GM18507 (cell line): ENCODE data around the gene GTF2IRD2.
"Not testable (repeated sequence)": the region's sequence is repeated elsewhere in the genome, so short reads cannot be mapped to it uniquely, and the experiment has no call there.

Source experiments
- DNase-seq: peaks from one replicate; pipeline ENCODE4 v3.0.0; 2011; ENCODE audit warnings: low read depth; ENCODE audit not compliant: insufficient read length; ENCODE audit errors: extremely low spot score
- FAIRE-seq: peaks from 2 replicates; lab custom pipeline; 2011; peaks lifted over from hg19 to GRCh38; lab: Jason Lieb, UNC

GTF2IRD2 gene

DNA sequence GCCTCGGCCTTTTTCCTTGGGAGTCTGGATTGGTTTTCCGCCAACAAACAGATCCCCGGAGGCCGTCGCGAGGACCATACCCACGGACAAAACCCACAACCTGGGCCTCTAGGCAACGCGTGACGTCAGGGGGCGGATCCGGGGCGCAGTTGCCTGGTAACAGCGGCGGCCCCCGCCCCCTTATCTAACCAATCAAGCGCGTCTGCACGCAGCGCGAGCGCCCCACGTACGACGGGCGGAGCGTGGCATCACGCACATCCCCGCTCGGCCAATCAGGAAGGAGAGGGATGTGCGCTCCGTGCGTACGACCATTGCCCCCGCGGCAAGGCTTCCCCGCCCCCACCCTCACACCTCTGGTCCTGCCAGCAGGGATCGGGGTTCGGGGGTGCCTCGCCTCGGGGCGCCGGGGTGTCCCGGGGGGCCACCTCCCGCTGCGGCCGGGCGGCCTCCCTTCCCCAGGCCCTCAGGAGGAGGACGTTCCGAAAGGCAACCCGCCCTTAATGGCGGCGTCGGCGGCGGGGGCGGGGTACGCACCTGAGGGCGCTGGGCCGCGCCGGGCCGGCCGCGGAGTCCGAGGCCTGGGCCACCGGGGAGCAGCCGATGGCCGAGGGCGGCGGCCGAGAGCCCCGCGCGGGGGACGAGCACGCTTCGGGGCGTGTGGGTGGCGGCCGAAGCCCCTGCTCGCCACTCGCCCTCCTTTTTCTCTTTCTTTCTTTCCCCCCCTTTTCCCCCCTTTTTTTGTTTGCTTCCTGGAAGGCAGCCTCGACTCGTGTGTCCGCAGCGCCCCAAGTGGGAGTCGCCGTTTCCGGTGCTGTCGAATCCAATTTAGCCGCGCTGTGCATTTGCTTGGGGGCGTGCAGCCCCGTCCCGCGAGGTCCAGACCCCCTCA lies at the start of gene GTF2IRD2:
Gene GTF2IRD2 (minus strand): TSS at position 773 of the 889 bp plus-strand sequence. CDS start 15,227 bp downstream, outside the sequence.
- not testable (repeated sequence) for FAIRE-seq, DNase-seq

GRCh38 chr7:74890158-74891123 lies 39.0 kb upstream of the GTF2IRD2 start:
- not testable (repeated sequence) for FAIRE-seq

DNA sequence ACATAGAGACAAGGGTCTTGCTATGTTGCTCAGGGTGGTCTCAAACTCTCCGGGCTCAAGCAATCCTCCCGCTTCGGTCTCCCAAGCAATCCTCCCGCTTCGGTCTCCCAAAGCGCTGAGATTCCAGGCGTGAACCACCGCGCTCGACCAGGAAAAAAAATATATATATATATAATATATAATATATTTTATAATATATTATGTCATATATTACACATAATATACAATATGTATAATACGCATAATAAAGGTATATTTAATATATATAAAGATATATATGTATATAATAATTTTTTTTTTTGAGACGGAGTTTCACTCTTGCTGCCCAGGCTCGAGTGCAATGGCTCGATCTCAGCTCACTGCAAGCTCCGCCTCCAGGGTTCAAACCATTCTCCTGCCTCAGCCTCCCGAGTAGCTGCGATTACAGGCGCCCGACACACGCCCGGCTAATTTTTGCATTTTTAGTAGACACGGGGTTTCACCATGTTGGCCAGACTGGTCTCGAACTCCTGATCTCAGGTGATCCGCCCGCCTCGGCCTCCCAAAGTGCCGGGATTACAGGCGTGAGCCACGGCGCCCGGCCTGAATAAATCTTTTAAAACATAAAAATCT lies 38.2 kb upstream of the GTF2IRD2 start:
- DNase-seq, FAIRE-seq: not testable (repeated sequence)

More at GRCh38 chr7:74890158-74891123, 39.0 kb upstream of the GTF2IRD2 start:
- DNase-seq: not testable (repeated sequence)

- FAIRE-seq: not testable (repeated sequence)
Measured at GRCh38 chr7:74885295-74885694, 33.9 kb upstream of the GTF2IRD2 start.

DNA sequence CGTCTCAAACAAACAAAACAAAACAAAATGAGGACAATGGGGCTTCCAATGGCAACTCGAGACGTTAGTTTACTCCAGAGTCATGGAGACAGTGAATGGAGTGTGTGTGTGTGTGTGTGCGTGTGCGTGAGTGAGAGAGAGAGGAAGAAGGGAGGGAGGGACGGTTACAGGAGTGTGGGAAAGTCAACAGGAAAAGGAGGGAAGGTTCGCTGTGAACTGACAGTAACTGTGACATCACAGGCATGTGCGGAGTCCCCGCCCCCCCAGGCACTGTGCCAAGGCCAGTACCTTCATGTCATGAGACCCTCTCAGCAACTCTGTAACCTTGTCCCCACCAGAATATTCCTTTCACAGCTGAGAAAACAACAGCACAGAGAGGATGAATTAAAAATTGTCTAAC lies 30.7 kb upstream of the GTF2IRD2 start:
- not testable (repeated sequence) for DNase-seq, FAIRE-seq

More at GRCh38 chr7:74885295-74885694, 33.9 kb upstream of the GTF2IRD2 start:
- not testable (repeated sequence) for DNase-seq

DNA sequence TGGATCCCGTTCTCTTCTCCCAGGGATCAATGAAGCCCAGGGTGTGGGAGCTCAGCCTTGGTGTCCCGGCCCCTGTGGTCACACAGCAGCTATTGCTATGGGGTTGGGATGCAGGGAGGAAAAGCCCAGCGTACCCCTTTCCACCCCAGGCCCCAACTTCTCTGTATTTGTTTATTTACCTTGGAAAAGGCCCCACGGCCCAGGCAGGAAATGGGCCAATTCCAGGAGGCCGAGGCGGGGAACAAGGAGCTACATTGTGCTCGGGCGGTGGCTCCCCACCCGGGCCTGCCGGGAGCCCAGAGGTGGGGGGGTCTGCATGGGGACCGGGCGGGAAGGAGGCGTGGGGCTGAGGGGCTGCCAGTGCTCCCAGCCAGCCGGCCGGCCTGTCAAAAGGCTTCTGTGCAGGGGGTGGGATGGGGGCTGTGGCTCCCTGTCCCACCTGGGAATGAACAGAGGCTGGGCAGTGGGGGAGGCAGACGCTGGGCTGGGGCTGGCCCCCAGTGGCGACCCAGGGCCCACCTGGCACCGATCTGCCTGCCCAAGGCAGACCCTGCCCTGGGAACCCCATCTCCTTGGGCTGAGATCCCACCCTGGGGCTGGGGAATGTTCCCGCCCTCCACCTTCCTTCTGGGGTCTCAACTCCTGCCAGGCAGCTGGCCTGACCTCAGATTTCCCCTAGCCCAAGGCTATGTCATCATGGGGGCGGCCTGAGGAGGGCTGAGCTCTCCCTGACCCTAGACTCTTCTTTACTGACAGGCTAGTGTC lies 23.5 kb upstream of the GTF2IRD2 start:
- not testable (repeated sequence) for FAIRE-seq, DNase-seq

DNA sequence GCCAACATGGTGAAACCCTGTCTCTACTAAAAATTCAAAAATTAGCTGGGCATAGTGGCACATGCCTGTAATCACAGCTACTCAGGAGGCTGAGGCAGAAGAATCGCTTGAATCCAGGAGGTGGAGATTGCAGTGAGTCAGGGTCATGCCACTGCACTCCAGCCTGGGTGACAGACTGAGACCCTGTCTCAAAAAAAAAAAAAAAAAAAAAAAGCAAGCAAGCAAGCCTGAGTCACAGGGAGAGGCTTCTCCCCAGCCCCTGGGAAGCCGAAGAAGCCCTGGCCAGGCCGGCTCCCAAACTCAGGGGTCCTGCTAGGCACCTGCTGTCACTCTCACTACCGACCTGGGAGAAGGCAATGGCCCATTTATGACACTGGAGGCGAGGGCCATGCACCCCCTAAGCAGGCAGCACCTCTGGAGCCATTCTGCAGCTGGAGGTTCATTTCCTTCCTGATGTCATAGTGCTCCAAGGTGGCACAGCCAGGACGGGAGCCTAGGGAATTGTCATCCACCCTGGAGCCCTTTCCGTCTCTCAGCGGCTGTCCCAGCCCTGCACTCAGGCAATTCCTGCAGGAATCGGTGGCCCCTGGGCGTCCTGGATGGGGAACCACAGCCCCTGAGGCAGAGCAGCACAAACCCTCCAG lies 22.8 kb upstream of the GTF2IRD2 start:
- not testable (repeated sequence) for FAIRE-seq, DNase-seq

- not testable (repeated sequence) for FAIRE-seq
Measured at GRCh38 chr7:74872542-74872941, 21.1 kb upstream of the GTF2IRD2 start.

GRCh38 chr7:74865777-74866176 lies 14.4 kb upstream of the GTF2IRD2 start:
- FAIRE-seq, DNase-seq: not testable (repeated sequence)

More at GRCh38 chr7:74872542-74872941, 21.1 kb upstream of the GTF2IRD2 start:
- not testable (repeated sequence) for DNase-seq

DNA sequence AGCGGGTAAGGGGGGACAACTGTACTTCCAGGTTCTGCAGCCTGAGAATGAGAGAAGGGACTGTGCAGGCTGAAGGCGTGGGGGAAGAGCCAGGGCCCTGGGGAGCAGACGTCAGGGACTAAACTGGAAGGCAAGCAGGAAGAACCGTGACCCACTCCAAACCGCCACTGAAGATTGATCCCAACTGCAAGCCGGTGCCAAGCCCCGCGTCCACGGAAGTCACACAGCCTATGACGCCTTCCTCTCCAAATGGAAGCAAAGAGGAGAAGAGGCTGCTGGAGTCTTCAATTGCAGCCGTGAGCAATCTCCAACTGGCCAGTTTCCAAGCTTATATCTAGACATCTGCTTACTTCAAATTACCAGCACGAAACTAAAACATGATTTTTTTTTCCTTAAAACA lies 1.6 kb downstream of the GTF2IRD2 start:
- not testable (repeated sequence) for FAIRE-seq, DNase-seq

GRCh38 chr7:74830411-74830810 lies 21.0 kb downstream of the GTF2IRD2 start:
- DNase-seq, FAIRE-seq: not testable (repeated sequence)

DNA sequence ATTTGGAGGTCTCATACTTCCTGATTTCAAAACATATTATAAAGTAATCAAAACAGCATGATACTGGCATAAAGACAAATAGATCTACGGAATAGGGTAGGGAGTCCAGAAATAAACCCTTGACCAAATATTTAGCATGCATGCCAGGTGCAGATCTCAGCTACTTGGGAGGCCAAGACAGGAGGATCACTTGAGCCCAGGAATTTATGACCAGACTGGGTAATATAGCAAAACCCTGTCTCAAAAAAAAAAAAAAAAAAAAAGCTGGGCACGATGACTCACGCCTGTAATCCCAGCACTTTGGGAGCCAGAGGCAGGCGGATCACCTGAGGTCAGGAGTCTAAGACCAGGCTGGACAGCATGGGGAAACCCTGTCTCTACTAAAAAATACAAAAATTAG lies 21.4 kb downstream of the GTF2IRD2 start:
- not testable (repeated sequence) for FAIRE-seq, DNase-seq

GRCh38 chr7:74821259-74821658 lies 30.1 kb downstream of the GTF2IRD2 start:
- not testable (repeated sequence) for DNase-seq, FAIRE-seq

DNA sequence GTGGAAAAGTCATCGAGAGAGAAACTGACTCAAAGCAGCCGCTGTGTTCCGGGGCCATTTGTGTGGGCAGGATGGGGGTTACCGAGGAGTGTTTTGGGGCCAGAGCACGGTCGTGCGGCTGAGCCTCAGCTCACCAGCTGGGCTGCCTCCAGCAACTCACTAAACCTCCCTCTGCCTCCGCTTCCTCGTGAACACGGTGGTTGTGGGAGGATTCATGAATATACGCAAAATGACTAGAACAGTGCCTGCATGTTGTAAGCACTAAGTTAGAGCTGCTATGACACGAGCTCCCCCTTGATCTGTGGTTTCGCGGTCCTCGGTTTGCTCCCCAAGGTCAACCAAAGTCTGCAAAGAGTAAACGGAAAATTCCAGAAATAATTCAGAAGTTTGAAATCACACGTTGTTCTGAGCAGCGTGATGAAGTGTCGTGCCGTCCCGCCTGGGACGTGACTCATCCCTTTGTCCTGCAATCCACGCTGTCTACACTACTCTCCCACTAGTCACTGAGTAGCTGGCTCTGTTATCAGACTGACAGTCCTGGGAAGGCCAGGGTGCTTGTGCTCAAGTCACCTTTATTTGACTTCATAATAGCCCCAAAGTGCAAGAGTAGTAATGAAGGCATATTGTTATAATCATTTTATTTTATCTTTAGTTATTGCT lies 31.1 kb downstream of the GTF2IRD2 start:
- FAIRE-seq, DNase-seq: not testable (repeated sequence)

GRCh38 chr7:74815882-74816281 lies 35.5 kb downstream of the GTF2IRD2 start:
- not testable (repeated sequence) for DNase-seq, FAIRE-seq

DNA sequence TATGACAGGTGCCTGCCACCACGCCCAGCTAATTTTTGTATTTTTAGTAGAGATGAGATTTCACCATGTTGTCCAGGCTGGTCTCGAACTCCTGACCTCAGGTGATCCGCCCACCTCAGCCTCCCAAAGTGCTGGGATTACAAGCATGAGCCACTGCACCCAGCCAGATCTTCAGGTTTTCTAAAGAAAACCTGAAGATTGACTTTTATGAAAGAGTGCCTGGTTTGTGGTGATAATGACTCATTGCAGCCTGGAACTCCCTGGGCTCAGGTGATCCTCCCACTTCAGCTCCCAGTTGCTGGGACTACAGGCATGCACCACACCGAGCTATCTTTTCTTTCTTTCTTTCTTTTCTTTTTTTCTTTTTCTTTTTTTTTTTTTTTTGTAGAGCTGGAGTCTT lies 52.8 kb downstream of the GTF2IRD2 start:
- not testable (repeated sequence) for DNase-seq, FAIRE-seq
